HepG2 (cell line): ENCODE data around the gene NXPH4. TPM values are rescaled to one million over a fixed set of nuclear protein-coding genes. Genes with fewer than 3 reads are reported as not detected.

Experiments
- ATAC-seq: fragments of 200-7000 bp; cut with Tn5 transposase; 3 replicates; pipeline ENCODE4 v1.9.1; 2020; ENCODE audit warnings: mild to moderate bottlenecking, moderate library complexity
- BruUV-seq: library from RNA; stranded (reverse); fragments of 400-500 nt; replicated peaks from 2 replicates; lab custom pipeline; 2021; lab: Mats Ljungman, UMichigan
- CTCF ChIA-PET: fragments of 300-600 bp; formaldehyde crosslinking; extraction: SDS; loops from one replicate; lab custom pipeline; 2021; ENCODE audit warnings: low total read pairs, inconsistent platforms, low intra/inter-chr PET ratio; lab: Yijun Ruan, JAX
- POLR2A ChIA-PET: fragments of 350-600 bp; sonication (Branson Sonifier 250); formaldehyde crosslinking; loops from one replicate; lab custom pipeline; 2020; ENCODE audit warnings: antibody characterized with exemption, inconsistent platforms; lab: Yijun Ruan, JAX
- DNase-seq: peaks from one replicate; pipeline ENCODE4 v3.0.0-alpha.2; 2015; ENCODE audit warnings: low spot score
- FAIRE-seq: peaks from 3 replicates; lab custom pipeline; 2011; peaks lifted over from hg19 to GRCh38; lab: Jason Lieb, UNC
- H2AFZ ChIP-seq: one replicate; pipeline ENCODE4 v1.6.1; 2011; ENCODE audit warnings: low read length, inconsistent platforms
- H3K27ac ChIP-seq: fragments of 300-600 bp; 3 replicates; pipeline ENCODE4 v1.8.0; 2011; ENCODE audit warnings: mixed run types, mild to moderate bottlenecking, mixed read lengths, low read length, inconsistent platforms; ENCODE audit not compliant: insufficient read depth; ENCODE audit errors: extremely low read length
- H3K27me3 ChIP-seq, 2 experiments: fragments of 200-600 bp in 1 of 2; 2 replicates in 1 of 2; 3 replicates in 1 of 2; pipeline versions ENCODE4 v1.6.0 to v1.8.0; 2011; ENCODE audit warnings: low read length in 2 of 2, mild to moderate bottlenecking in 2 of 2, moderate library complexity in 2 of 2, inconsistent platforms in 1 of 2; ENCODE audit not compliant: insufficient read depth in 2 of 2, control insufficient read depth in 1 of 2
- H3K36me3 ChIP-seq, 2 experiments: fragments of 200-600 bp in 1 of 2; replicated peaks in 1 of 2; 2 replicates in 1 of 2; 3 replicates in 1 of 2; pipeline versions ENCODE4 v1.5.1 to v1.8.0; 2011; ENCODE audit warnings: low read length in 2 of 2, inconsistent platforms in 1 of 2; ENCODE audit not compliant: insufficient read depth in 2 of 2, control insufficient read depth in 1 of 2
- H3K4me1 ChIP-seq: 2 replicates; pipeline ENCODE4 v1.5.1; 2012; ENCODE audit warnings: low read length, inconsistent platforms; ENCODE audit not compliant: insufficient read depth
- H3K4me2 ChIP-seq: 2 replicates; pipeline ENCODE4 v1.6.0; 2011; ENCODE audit warnings: low read depth, low read length, inconsistent platforms
- H3K4me3 ChIP-seq, 3 experiments: fragments of 200-600 bp in 1 of 3; sonication (generic), shearing (Covaris generic) in 1 of 3; replicated peaks in 1 of 3; 2 replicates each; pipeline ENCODE4 v1.5.1; 2011 to 2016; ENCODE audit warnings: low read length in 3 of 3, inconsistent platforms in 2 of 3, low read depth in 2 of 3, mild to moderate bottlenecking in 2 of 3, control low read depth in 1 of 3, mixed read lengths in 1 of 3; ENCODE audit not compliant: insufficient read depth in 1 of 3
- H3K79me2 ChIP-seq: one replicate; pipeline ENCODE4 v1.6.1; 2011; ENCODE audit warnings: low read length, inconsistent platforms; ENCODE audit not compliant: insufficient read depth
- H3K9ac ChIP-seq: 2 replicates; pipeline ENCODE4 v1.6.0; 2011; ENCODE audit warnings: mild to moderate bottlenecking, low read depth, low read length, inconsistent platforms; ENCODE audit not compliant: insufficient read depth
- H3K9me3 ChIP-seq: 2 replicates; pipeline ENCODE4 v1.5.1; 2012; ENCODE audit warnings: mild to moderate bottlenecking, low read length
- H4K20me1 ChIP-seq: 2 replicates; pipeline ENCODE4 v1.6.0; 2011; ENCODE audit warnings: inconsistent platforms, mild to moderate bottlenecking, low read length, moderate library complexity; ENCODE audit not compliant: insufficient read depth
- AGO2 ChIP-seq: fragments of 200-400 bp; formaldehyde crosslinking; optimal IDR thresholded peaks from 2 replicates; pipeline ENCODE3; 2017; ENCODE audit warnings: mild to moderate bottlenecking, low read depth, low read length, moderate library complexity
- CBX1 ChIP-seq: IDR thresholded peaks from one replicate; pipeline ENCODE4 v1.6.1; 2016; ENCODE audit warnings: antibody characterized with exemption, low read depth
- HDAC6 ChIP-seq: fragments of 200-600 bp; sonication (generic); IDR thresholded peaks from 2 replicates; pipeline ENCODE4 v1.7.0; 2017; ENCODE audit warnings: mild to moderate bottlenecking, antibody characterized with exemption, low read length, low read depth
- HNRNPL ChIP-seq: fragments of 200-400 bp; formaldehyde crosslinking; IDR thresholded peaks from 2 replicates; pipeline ENCODE4 v1.6.1; 2017; ENCODE audit warnings: mild to moderate bottlenecking, low read depth, low read length
- KMT2A ChIP-seq: sonication (generic); formaldehyde crosslinking; IDR thresholded peaks from 2 replicates; pipeline ENCODE4 v1.4.0; 2020; ENCODE audit warnings: missing genetic modification reagents
- MATR3 ChIP-seq: sonication (generic); formaldehyde crosslinking; IDR thresholded peaks from 2 replicates; pipeline ENCODE4 v1.4.0; 2020; ENCODE audit warnings: missing genetic modification reagents
- NR2F2 ChIP-seq: IDR thresholded peaks from 2 replicates; pipeline ENCODE4 v1.6.1; 2012; ENCODE audit warnings: low read depth, inconsistent platforms, borderline replicate concordance
- REXO4 ChIP-seq: sonication (generic); formaldehyde crosslinking; IDR thresholded peaks from 2 replicates; pipeline ENCODE4 v1.8.0; 2022; ENCODE audit warnings: missing genetic modification reagents, mild to moderate bottlenecking, borderline replicate concordance
- TMF1 ChIP-seq: sonication (generic); formaldehyde crosslinking; IDR thresholded peaks from 2 replicates; pipeline ENCODE4 v1.8.1; 2022; ENCODE audit warnings: low read depth, missing genetic modification reagents
- ZBTB21 ChIP-seq: sonication (generic); formaldehyde crosslinking; IDR thresholded peaks from 2 replicates; pipeline ENCODE4 v1.4.0; 2020; ENCODE audit warnings: missing genetic modification reagents
- ZNF362 ChIP-seq: sonication (generic); formaldehyde crosslinking; IDR thresholded peaks from 2 replicates; pipeline ENCODE4 v1.4.0; 2020; ENCODE audit warnings: missing genetic modification reagents, mild to moderate bottlenecking, borderline replicate concordance
- ZNF556 ChIP-seq: sonication (generic); formaldehyde crosslinking; IDR thresholded peaks from 2 replicates; pipeline ENCODE4 v1.4.0; 2020; ENCODE audit warnings: mild to moderate bottlenecking, missing genetic modification reagents, borderline replicate concordance
- ZNF646 ChIP-seq: sonication (generic); formaldehyde crosslinking; IDR thresholded peaks from 2 replicates; pipeline ENCODE4 v1.9.0; 2021; ENCODE audit warnings: mild to moderate bottlenecking, missing genetic modification reagents
- ZNF747 ChIP-seq: sonication (generic); formaldehyde crosslinking; IDR thresholded peaks from 2 replicates; pipeline ENCODE4 v1.8.1; 2023; ENCODE audit warnings: missing genetic modification reagents, mild to moderate bottlenecking, borderline replicate concordance
- WGBS: methylation state at CpG from one replicate; pipeline ENCODE4 v1.1.6; 2017; ENCODE audit warnings: low lambda C conversion rate; 5-methylcytosine and 5-hydroxymethylcytosine counted together
- in situ Hi-C: cut with HindIII; loops from 2 replicates; pipeline ENCODE4 v1.10.0; 2017; ENCODE audit warnings: low pct_unique_long_range_greater_than_20kb; ENCODE audit not compliant: extremely low pct_ligation_motif_present
- intact Hi-C: fragments of 100-400 bp; cut with micrococcal nuclease; formaldehyde crosslinking; loops from one replicate; pipeline ENCODE4 v1.10.0; 2022; ENCODE audit not compliant: unreplicated experiment
- polyA plus RNA-seq, 8 experiments: library from polyadenylated mRNA; depleted of rRNA in 3 of 8; stranded (reverse) in 7 of 8; unstranded in 1 of 8; fragments of >200 nt; fragmentation: Illumina TruSeq in 4 of 8; extraction: Trizol in 4 of 8; gene quantifications; 2 replicates each; pipeline versions ENCODE4 v1.2.1 to v1.2.3, GENCODE V29; 2011 to 2016; ENCODE audit warnings: low read depth in 4 of 8, missing spikeins in 1 of 8, mixed read lengths in 1 of 8; ENCODE audit not compliant: insufficient read depth in 1 of 8
- total RNA-seq, 5 experiments: library from RNA; depleted of rRNA; stranded (reverse); fragments of >200 nt; fragmentation: Illumina TruSeq; extraction: Trizol; gene quantifications; 2 replicates each; pipeline ENCODE4 v1.2.3, GENCODE V29; 2016; ENCODE audit warnings: low read depth in 1 of 5
- TF ChIP-seq, protein P1 (sequence below): sonication (generic); formaldehyde crosslinking; IDR thresholded peaks from 2 replicates; pipeline ENCODE4 v1.4.0; 2020; ENCODE audit warnings: missing genetic modification reagents

The NXPH4 gene
- total and polyA plus RNA-seq, 2 of the 13 experiments (the other 11 are each of a cell fraction or from before 2014, with no cell fraction given), result 0.13 TPM; not detected in 1

GRCh38 chr12:57191410-57191809 lies 25.2 kb upstream of the NXPH4 start:
- Histone ChIP-seq H3K4me2 (no peak overlapping the region), H3K4me1 (no peaks in the 10 kb centered on the region), H2AFZ (no peak overlapping the region), H3K79me2 (no peaks in the 10 kb centered on the region), H3K27ac (no peak overlapping the region), H3K9ac (no peak overlapping the region), H3K27me3 (no peaks in the 10 kb centered on the region; a peak in 1 of 5 replicates), H3K9me3 (no peaks in the 10 kb centered on the region), H4K20me1 (no peaks in the 10 kb centered on the region), H3K4me3 (no peak overlapping the region), H3K36me3 (peaks cover 78 to 98% of the 10 kb centered on the region in 2 experiments)
- ATAC-seq (no peak), DNase-seq (no peak), FAIRE-seq (no peak)
- ChIA-PET POLR2A (interaction anchor here (1.1 kb wide), 1 partner anchor 64 kb away, joined by 3 read pairs; no protein-coding TSS in a partner anchor), CTCF (no interaction called here)
- intact Hi-C loops, result no loop called here
- no TSS peak for BruUV-seq
- 89% methylated on average over 4 of the region's 11 CpGs for WGBS
- TF ChIP-seq MATR3, result no peak
- TF ChIP-seq NR2F2, result no peak
- 0 out of 2 replicates have a peak, but pooled peaks have one; percentile 26 for TF ChIP-seq HNRNPL
- TF ChIP-seq ZNF556 (CRISPR knock-in tag), result no peak
- no peak for TF ChIP-seq REXO4 (CRISPR knock-in tag)
- TF ChIP-seq TMF1 (CRISPR knock-in tag), result no peak
- TF ChIP-seq ZBTB21 (CRISPR knock-in tag), result no peak
- TF ChIP-seq, protein P1, sequence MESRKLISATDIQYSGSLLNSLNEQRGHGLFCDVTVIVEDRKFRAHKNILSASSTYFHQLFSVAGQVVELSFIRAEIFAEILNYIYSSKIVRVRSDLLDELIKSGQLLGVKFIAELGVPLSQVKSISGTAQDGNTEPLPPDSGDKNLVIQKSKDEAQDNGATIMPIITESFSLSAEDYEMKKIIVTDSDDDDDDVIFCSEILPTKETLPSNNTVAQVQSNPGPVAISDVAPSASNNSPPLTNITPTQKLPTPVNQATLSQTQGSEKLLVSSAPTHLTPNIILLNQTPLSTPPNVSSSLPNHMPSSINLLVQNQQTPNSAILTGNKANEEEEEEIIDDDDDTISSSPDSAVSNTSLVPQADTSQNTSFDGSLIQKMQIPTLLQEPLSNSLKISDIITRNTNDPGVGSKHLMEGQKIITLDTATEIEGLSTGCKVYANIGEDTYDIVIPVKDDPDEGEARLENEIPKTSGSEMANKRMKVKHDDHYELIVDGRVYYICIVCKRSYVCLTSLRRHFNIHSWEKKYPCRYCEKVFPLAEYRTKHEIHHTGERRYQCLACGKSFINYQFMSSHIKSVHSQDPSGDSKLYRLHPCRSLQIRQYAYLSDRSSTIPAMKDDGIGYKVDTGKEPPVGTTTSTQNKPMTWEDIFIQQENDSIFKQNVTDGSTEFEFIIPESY (CRISPR knock-in tag), result no peak
- no peak for TF ChIP-seq CBX1
- no peak for TF ChIP-seq ZNF362 (CRISPR knock-in tag)
- no peak for TF ChIP-seq HDAC6
- no peak for TF ChIP-seq KMT2A
- no peak for TF ChIP-seq ZNF747
- peak; percentile 40 for TF ChIP-seq AGO2
- TF ChIP-seq ZNF646 (CRISPR knock-in tag), result 0 out of 2 replicates have a peak, but pooled peaks have one; percentile 85
- in situ Hi-C loops, result no loop called here
